ENCODE data around the gene CYP2A13.
"Not testable (repeated sequence)": the region's sequence is repeated elsewhere in the genome, so short reads cannot be mapped to it uniquely, and the experiment has no call there.

The CYP2A13 gene

DNA sequence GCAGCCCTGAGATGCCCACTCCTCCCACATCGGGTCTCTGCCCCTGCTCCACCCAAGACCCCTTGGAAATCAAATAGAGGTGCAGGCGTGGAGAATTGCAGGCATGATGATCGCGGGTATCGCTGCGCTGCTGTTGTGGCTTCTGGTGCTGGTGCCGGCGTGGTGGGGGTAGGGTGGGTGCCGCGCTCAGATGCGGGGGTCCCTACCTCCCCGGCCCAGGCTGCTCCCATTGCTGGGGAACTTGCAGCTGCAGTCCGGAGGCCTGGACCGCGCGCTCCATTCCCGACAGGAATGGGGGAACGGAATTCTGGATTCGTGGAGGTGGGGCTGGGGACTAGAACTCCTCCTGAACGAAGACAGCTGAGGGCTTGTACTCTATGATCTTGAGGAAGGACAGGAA is 46.4 kb downstream of the CYP2A13 start:
- DNase-seq (ENCODE audit: insufficient read length, low spot score) (no peak), FAIRE-seq (no peak)
- TF ChIP-seq POLR2A (IDR thresholded peaks at IDR 0.05; ENCODE audit: low read depth, low read length) (no peak), POLR2AphosphoS5 (IDR thresholded peaks at IDR 0.05; ENCODE audit: low read depth, low read length) (no peak), PAX5 (IDR thresholded peaks at IDR 0.05; ENCODE audit: insufficient read depth, low read length, severe bottlenecking) (no peak), TAF1 (IDR thresholded peaks at IDR 0.05; ENCODE audit: low read depth, low read length) (no peak), POU2F2 (IDR thresholded peaks at IDR 0.05; ENCODE audit: low read depth, low read length) (no peak), SPI1 (IDR thresholded peaks at IDR 0.05; ENCODE audit: low read depth, low read length) (no peak)

DNA sequence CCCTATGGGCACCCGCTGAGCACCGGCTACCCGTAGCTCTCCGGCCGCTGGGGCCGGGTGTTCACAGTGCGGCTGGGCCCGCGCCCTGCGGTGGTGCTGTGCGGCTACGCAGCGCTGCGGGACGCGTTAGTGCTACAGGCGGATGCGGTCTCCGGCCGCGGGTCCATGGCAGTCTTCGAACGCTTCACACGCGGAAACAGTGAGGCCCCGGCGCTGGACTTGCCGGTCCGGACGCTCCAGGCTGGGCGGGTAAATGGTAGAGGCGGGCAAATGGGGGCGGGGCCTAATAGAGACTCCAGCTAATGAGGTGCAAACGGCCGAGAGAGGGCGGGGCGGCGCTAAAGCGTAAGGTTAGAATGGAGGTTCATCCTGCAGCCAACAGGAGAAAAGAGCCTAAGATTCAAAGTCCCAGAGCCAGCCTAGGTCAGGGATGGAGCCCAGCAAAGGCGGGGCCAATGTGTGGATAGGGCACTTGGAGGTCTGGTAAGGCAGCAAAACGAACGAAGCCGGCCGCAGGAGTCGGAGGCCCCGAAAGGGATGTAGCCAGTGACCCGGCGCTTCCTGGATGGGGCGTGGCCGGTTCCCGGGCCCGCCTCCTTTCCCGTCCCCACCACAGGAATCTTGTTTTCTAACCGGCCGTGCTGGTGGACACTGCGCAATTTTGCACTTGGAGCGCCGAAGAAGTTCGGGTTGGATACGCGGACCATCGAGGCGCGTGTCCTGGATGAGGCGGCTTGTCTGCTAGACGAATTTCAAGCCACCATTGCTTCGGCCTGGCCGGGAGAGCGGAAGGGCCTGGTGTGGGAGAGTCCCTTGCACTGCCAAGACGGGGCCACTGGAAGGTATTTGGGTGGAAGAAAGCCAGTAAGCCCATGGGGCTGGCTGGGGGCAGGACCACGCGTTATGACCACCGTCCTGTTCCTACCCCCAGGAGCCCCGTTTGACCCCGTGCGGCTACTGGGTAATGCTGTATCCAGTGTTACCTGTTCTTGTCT is 47.4 kb downstream of the CYP2A13 start:
- peak; percentile 87 for FAIRE-seq
- not testable (repeated sequence) for DNase-seq (ENCODE audit: insufficient read length, low spot score)

DNA sequence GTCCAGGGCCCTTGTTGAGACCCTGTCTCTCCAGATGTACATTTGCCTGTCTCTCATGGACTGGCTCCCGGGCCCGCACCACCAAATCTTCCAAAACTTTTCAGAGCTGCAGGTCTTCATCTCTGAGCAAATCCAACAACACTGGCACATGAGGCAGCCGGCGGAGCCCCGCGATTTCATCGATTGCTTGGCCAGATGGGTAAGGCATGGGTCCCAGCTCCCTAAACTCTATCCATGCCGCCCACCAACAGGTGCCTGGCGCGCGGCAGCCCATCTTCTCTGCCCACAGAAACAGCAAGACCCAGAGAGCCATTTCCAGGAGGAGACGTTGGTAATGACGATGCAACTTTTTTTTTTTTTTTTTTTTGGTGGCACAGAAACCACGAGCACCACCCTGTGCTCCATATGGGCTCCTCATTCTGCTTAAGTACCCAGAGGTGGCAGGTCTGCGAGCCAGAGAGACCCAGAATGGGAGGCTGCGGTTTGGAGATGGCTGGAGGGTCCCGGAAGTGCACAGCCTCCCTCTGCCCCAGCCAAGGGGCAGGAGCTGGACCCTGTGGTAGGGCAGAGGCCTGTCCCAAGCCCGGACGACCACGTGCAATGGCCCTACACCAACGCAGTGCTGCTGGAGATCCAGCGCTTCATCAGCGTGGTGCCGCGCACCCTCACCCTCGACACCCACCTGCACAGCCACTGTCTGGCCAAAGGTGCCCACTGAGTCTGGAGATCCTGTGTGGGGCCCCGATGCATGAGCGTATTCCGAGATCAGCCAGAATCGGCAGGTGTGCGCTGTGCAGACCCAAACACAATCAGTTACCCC is 48.6 kb downstream of the CYP2A13 start:
- DNase-seq (ENCODE audit: insufficient read length, low spot score) (no peak), FAIRE-seq (no peak)
- TF ChIP-seq PAX5 (IDR thresholded peaks at IDR 0.05; ENCODE audit: insufficient read depth, low read length, severe bottlenecking) (no peak), SPI1 (IDR thresholded peaks at IDR 0.05; ENCODE audit: low read depth, low read length) (no peak), POLR2A (IDR thresholded peaks at IDR 0.05; ENCODE audit: low read depth, low read length) (no peak), TAF1 (IDR thresholded peaks at IDR 0.05; ENCODE audit: low read depth, low read length) (no peak), POU2F2 (IDR thresholded peaks at IDR 0.05; ENCODE audit: low read depth, low read length) (no peak), POLR2AphosphoS5 (IDR thresholded peaks at IDR 0.05; ENCODE audit: low read depth, low read length) (no peak)

DNA sequence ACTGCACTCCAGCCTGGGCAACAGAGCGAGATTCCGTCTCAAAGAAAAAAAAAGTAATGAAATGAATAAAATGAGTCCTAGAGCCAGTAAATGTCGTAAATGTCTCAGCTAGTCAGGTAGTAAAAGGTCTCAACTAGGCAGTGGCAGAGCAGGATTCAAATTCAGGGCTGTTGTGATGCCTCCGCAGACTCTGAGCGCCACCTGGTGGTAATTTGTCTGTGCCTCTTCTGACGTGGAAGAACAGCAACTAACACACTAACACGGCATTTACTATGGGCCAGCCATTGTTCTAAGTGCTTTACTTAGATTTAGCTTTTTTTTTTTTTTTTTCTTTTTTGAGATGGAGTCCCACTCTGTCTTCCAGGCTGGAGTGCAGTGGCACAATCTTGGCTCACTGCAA is 56.2 kb downstream of the CYP2A13 start:
- DNase-seq (ENCODE audit: insufficient read length, low spot score) (no peak), FAIRE-seq (peak; percentile 28)
- TF ChIP-seq POLR2A (IDR thresholded peaks at IDR 0.05; ENCODE audit: low read depth, low read length) (no peak), POU2F2 (IDR thresholded peaks at IDR 0.05; ENCODE audit: low read depth, low read length) (no peak)

All from GM12891 (cell line).